NCI-H187 (cell line): ENCODE results near the gene DNASE1L2.

Source experiments
- DNase-seq, 2 experiments: peaks; one replicate each; lab custom pipeline; 2025; lab: John Stamatoyannopoulos, UW

The DNASE1L2 gene

DNA sequence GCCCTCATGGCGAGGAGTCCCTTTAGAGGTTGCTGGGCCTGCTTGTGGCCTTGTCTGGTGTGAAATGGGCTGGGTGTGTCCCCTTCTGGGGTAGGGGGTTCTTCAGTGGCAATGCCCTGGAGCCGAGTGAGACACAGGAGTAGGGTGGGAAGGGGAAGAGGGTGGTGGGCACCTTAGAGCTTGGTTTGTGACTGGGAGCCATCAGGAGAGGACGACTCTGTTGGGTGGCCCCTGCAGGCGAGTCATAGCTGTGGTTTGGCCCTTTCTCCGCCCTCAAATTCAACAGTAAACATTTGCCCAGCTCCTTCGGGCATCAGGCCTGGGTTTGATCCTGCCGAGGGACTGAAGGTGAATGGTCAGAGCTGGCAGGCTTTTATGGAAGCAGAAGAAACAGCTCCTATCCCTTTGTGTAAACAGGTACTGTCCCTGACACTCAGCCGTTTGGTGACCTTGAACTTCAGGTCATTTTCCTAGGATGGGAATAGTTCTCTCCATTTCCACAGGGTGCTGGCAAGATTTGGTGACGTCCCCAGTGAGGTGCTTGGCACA is 9.9 kb upstream of the DNASE1L2 start:
- no peak for DNase-seq

DNA sequence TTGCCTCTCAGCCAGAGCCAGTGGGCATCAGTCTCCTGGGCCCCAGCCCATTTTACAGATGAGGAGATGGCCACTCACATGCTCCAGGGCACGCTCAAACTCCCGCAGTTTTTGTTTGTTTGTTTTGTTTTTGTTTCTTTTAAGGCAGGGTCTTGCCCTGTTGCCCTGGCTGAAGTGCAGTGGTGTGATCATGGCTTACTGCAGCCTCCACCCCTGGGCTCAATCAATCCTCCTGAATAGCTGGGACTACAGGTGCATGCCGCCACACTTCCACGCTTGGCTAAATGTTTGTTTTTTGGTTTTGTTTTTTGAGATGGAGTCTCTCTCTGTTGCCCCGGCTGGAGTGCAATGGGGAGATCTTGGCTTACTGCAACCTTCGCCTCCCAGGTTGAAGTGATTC is 9.3 kb upstream of the DNASE1L2 start:
- no peak for DNase-seq

- no peak for DNase-seq
Observed at GRCh38 chr16:2228161-2228824, 8.0 kb upstream of the DNASE1L2 start.

DNA sequence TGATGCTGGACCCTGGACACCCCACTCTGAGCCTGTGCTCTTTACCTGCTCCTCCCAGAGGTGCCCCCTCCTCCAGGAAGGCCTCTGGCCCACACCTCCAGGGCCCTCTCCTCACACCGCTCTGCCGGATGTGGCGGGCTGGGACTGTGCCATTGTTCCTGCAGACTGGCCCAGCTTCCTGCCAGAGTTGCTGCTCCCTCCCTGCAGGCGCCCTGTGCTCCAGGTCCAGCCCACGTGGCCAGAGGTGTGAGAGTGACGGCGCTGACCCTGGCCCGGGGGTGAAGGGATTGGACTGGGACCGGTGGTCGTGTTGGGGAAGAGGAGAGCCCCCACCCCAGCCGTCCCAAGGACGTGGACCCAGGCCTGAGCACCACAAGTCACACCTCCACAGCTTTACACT is 7.2 kb upstream of the DNASE1L2 start:
- DNase-seq, result no peak

GRCh38 chr16:2229632-2230250 is 6.5 kb upstream of the DNASE1L2 start:
- DNase-seq, result no peak

GRCh38 chr16:2230376-2230775 is 5.9 kb upstream of the DNASE1L2 start:
- DNase-seq, result no peak

- DNase-seq, result peak; percentile 76 to 90
Observed at GRCh38 chr16:2231016-2231931, 5.0 kb upstream of the DNASE1L2 start.

DNA sequence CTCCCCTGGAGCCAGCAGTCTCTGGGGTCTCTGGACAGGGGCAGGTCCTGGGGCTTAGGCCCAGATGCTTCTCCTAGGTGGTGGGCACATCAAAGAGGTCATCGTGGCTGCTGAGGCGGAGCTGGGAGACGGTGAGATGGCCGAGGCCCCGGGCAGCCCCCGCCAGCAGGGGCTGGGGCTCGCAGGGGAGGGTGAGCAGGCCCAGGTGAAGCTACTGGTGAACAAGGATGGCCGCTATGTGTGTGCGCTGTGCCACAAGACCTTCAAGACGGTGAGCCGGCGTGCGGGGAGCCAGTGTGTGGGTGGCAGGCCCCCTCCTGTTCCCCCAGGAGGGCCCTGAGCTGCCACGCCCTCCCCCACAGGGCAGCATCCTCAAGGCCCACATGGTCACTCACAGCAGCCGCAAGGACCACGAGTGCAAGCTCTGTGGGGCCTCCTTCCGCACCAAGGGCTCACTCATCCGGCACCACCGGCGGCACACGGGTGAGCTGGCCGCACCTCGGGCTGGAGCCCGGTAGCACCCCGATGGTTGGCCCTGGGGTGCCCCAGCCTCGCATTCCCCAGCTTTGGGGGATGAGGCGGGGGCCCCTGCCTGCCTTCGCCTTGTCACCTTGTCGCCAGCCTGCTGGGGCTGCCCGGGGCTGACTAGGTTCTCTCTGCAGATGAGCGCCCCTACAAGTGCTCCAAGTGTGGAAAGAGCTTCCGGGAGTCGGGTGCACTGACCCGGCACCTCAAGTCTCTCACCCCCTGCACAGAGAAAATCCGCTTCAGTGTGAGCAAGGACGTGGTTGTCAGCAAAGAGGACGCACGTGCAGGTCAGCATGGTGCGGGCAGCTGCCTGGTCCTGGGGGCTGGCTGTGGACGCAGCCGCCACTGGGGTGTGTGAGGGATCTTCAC is 3.9 kb upstream of the DNASE1L2 start:
- DNase-seq, result no peak

DNA sequence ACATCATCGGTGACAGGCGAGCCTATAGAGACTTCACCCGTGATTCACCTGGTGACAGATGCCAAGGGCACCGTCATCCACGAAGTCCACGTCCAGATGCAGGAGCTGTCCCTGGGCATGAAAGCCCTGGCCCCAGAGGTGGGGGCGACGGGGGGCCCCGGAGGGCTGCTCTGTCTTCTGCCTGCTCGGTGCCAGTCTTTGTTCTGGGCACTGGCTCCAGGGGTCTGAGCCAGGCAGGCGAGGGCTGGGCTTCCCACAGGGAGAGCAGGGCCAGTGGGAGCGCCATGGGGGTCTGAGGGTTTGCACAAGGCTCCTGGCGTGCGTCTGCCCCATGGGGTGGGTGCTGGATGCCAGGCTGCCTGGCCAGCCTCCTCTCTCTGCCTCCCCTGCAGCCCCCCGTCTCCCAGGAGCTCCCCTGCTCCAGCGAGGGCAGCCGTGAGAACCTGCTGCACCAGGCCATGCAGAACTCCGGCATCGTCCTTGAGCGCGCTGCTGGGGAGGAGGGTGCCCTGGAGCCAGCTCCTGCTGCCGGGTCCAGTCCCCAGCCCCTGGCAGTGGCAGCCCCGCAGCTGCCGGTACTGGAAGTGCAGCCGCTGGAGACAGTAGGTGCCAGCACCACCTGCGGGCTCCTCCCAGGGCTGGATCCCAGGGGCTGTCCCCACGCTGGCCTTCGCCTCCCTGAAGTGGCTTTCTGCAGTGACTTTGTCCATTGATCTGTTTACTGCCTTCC is 3.0 kb upstream of the DNASE1L2 start:
- no peak for DNase-seq

- DNase-seq, result peak; percentile 88 to 97
Observed at GRCh38 chr16:2233872-2234812, 2.1 kb upstream of the DNASE1L2 start.

GRCh38 chr16:2234813-2235170 is 1.5 kb upstream of the DNASE1L2 start:
- no peak for DNase-seq

- no peak for DNase-seq
Observed at GRCh38 chr16:2235234-2235651, 1.0 kb upstream of the DNASE1L2 start.

DNA sequence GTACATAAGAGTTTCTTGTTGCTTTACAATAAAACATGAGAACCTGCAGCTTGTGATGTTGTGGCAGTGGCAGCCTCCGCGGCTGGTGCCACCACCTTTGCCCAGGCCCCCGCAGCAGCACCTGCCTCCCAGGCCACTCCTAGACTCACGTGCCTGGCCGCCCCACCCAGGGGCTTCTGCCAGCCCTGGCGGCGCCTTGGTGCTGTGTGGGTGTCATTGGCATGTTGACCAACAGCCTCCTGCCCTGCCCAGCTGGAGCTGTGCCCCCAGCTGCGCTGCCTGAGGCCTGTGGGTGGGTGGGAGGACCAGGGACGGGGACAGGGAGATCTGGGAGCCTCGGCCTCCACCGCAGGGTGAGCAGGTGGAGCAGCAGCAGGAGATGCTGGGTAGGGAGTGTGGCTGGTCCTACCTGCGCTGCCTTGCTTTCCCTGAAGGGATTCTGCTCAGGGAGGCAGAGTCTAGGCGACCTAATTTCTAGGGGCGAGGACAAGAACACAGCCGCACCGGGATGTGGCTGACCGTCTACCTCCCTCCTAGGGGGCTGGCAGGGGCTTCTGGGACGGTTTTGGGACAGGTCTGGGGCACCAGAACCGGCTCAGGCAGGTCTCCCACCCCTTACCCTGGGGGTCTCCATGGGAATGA is 428 bp upstream of the DNASE1L2 start:
- DNase-seq, result no peak

GRCh38 chr16:2237102-2237482 is 848 bp downstream of the DNASE1L2 start:
- no peak for DNase-seq

GRCh38 chr16:2237493-2238149 is 1.4 kb downstream of the DNASE1L2 start:
- DNase-seq, result no peak

- no peak for DNase-seq
Observed at GRCh38 chr16:2238150-2238837, 2.0 kb downstream of the DNASE1L2 start.

GRCh38 chr16:2238838-2239675 is 2.8 kb downstream of the DNASE1L2 start:
- DNase-seq, result peak in 1 of 2 experiments; percentile 62
